Gastrocnemius medialis (tissue), 4 donors: ENCODE measurements around the gene COBL.

Source experiments
- POLR2A ChIP-seq, 2 donors: fragments of 450-650 bp; IDR thresholded peaks; one replicate each; pipeline ENCODE4 v1.6.1; 2017; ENCODE audit warnings: antibody characterized with exemption in 2 of 2, mild to moderate bottlenecking in 2 of 2, moderate library complexity in 2 of 2
- TF ChIP-seq, protein P1 (sequence below), 5 experiments: fragments of 450-650 bp in 3 of 5; fragments of 200-600 bp in 2 of 5; sonication (generic) in 2 of 5; IDR thresholded peaks in 4 of 5; conservative IDR thresholded peaks in 1 of 5; 1 replicate in 4 of 5; 2 replicates in 1 of 5; pipeline ENCODE4 v1.5.1; 2016 to 2019; ENCODE audit warnings: antibody characterized with exemption in 5 of 5, mild to moderate bottlenecking in 3 of 5, moderate library complexity in 3 of 5

DNA sequence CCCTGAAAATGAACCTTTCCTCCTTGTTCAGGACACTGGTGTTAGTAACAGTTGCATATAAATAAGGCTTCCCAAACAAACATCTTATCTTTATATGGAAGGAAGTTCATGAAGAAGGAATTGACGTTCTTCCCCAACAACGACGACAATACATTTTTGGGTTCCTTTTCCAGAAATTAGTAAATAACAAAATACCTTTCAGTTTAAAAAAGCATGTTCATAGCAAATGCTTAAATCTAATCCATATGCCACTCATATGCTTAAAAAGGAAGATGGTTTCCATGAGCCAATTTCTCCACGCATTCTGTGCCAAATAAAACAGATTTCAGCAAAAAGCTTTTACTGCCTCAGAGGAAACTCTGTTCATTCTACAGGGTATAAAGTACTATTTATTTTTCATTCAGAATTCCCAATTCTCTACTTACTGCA lies 182.6 kb downstream of the COBL start:
- TF ChIP-seq, protein P1, sequence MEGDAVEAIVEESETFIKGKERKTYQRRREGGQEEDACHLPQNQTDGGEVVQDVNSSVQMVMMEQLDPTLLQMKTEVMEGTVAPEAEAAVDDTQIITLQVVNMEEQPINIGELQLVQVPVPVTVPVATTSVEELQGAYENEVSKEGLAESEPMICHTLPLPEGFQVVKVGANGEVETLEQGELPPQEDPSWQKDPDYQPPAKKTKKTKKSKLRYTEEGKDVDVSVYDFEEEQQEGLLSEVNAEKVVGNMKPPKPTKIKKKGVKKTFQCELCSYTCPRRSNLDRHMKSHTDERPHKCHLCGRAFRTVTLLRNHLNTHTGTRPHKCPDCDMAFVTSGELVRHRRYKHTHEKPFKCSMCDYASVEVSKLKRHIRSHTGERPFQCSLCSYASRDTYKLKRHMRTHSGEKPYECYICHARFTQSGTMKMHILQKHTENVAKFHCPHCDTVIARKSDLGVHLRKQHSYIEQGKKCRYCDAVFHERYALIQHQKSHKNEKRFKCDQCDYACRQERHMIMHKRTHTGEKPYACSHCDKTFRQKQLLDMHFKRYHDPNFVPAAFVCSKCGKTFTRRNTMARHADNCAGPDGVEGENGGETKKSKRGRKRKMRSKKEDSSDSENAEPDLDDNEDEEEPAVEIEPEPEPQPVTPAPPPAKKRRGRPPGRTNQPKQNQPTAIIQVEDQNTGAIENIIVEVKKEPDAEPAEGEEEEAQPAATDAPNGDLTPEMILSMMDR (IDR thresholded peaks at IDR 0.05 in 4 of 5, conservative IDR thresholded peaks at IDR 0.05 in 1 of 5): no peak
- no peak for TF ChIP-seq POLR2A (IDR thresholded peaks at IDR 0.05)
